ENCODE data around the gene VPS52. TPM values are rescaled to one million over a fixed set of nuclear protein-coding genes. Genes with fewer than 3 reads are reported as not detected.

The VPS52 gene
- total RNA-seq, 2 donors from 2014 or later, result 37.1 to 40.5 TPM

- TF ChIP-seq POLR2A (IDR thresholded peaks at IDR 0.05) (no peak), CTCF (IDR thresholded peaks at IDR 0.05) (no peak)
- peaks cover 0 to 4% of the 10 kb centered on the region in 2 donors for H3K36me3 ChIP-seq (replicated peaks in 1 of 2; ENCODE audit: insufficient read depth in 1 of 2, low read depth in 2 of 2)
- intact Hi-C loops (cut with DNase I), result no loop called here
- no peaks in the 10 kb centered on the region for H3K27me3 ChIP-seq
- ATAC-seq (no peak), DNase-seq (no peak)
- no peaks in the 10 kb centered on the region for H3K9me3 ChIP-seq
- H3K4me3 ChIP-seq, result no peak overlapping the region
- 52 to 56% methylated on average over 10 of the region's 10 CpGs for WGBS, 2 donors
- H3K27ac ChIP-seq, result no peak overlapping the region
- H3K4me1 ChIP-seq, result peaks cover 23% of the 10 kb centered on the region
Measured at GRCh38 chr6:33294086-33294823, 22.6 kb upstream of the VPS52 start.

GRCh38 chr6:33292996-33293682 lies 21.5 kb upstream of the VPS52 start:
- no peaks in the 10 kb centered on the region for H3K27me3 ChIP-seq
- peaks cover 28% of the 10 kb centered on the region for H3K4me1 ChIP-seq
- H3K9me3 ChIP-seq, result no peaks in the 10 kb centered on the region
- no peak for TF ChIP-seq POLR2A (IDR thresholded peaks at IDR 0.05)
- no peak for TF ChIP-seq CTCF (IDR thresholded peaks at IDR 0.05)
- intact Hi-C loops (cut with DNase I), result no loop called here
- 85 to 86% methylated on average over 14 to 16 of the region's 16 CpGs for WGBS, 2 donors
- no peak overlapping the region for H3K27ac ChIP-seq
- no peak overlapping the region for H3K4me3 ChIP-seq
- ATAC-seq (no peak), DNase-seq (no peak)
- peaks cover 0 to 4% of the 10 kb centered on the region in 2 donors for H3K36me3 ChIP-seq (replicated peaks in 1 of 2; ENCODE audit: insufficient read depth in 1 of 2, low read depth in 2 of 2)

- DNase-seq, result no peak
- H3K36me3 ChIP-seq (replicated peaks in 1 of 2; ENCODE audit: insufficient read depth in 1 of 2, low read depth in 2 of 2), result peaks cover 0 to 6% of the 10 kb centered on the region in 2 donors
- no peak overlapping the region for H3K4me3 ChIP-seq
- 61 to 71% methylated on average over 7 of the region's 7 CpGs for WGBS, 2 donors
- intact Hi-C loops (cut with DNase I), result no loop called here
- no peaks in the 10 kb centered on the region for H3K27me3 ChIP-seq
- no peak for ATAC-seq
- H3K9me3 ChIP-seq, result no peaks in the 10 kb centered on the region
- no peak for TF ChIP-seq CTCF (IDR thresholded peaks at IDR 0.05)
- no peak for TF ChIP-seq POLR2A (IDR thresholded peaks at IDR 0.05)
- H3K27ac ChIP-seq, result no peak overlapping the region
- peaks cover 25% of the 10 kb centered on the region for H3K4me1 ChIP-seq
Measured at GRCh38 chr6:33290459-33290858, 18.8 kb upstream of the VPS52 start.

GRCh38 chr6:33289784-33290315 lies 18.2 kb upstream of the VPS52 start:
- intact Hi-C loops (cut with DNase I), result no loop called here
- 2 to 5% methylated on average over 10 to 14 of the region's 14 CpGs for WGBS, 2 donors
- Histone ChIP-seq H3K36me3 (replicated peaks in 1 of 2; ENCODE audit: insufficient read depth in 1 of 2, low read depth in 2 of 2) (peaks cover 0 to 6% of the 10 kb centered on the region in 2 donors), H3K9me3 (no peaks in the 10 kb centered on the region), H3K27me3 (no peaks in the 10 kb centered on the region), H3K4me1 (peaks cover 25% of the 10 kb centered on the region), H3K27ac (peak overlapping the region in 3 of 4 donors; percentile 55 to 80 (median 65)), H3K4me3 (peak overlapping the region; percentile 35 to 36)
- peak; percentile 4 for ATAC-seq
- DNase-seq, result no peak
- TF ChIP-seq CTCF (IDR thresholded peaks at IDR 0.05), result no peak
- no peak for TF ChIP-seq POLR2A (IDR thresholded peaks at IDR 0.05)

Data from body of pancreas (tissue), 4 donors.